Ureter (tissue), 1 donor: Measurements from ENCODE around the gene CHST12. TPM values are rescaled to one million over a fixed set of nuclear protein-coding genes. Genes with fewer than 3 reads are reported as not detected.
A peak's percentile ranks its signal among the peaks of the same experiment; 100 is the strongest.
"Not testable (repeated sequence)": the region's sequence is repeated elsewhere in the genome, so short reads cannot be mapped to it uniquely, and the experiment has no call there.

ENCODE experiments used
- DNase-seq: peaks from one replicate; pipeline ENCODE4 v3.0.0-alpha.2; 2020; ENCODE audit warnings: low spot score
- total RNA-seq: library from RNA; stranded (reverse); gene quantifications from one replicate; pipeline ENCODE4 v1.2.4, GENCODE V29; 2023
- donor health status: DM: yes; HTN: yes; CAD: no.

CHST12 gene
- total RNA-seq, 1 donor from 2014 or later: 19.0 TPM

- no peak for DNase-seq
Measured at GRCh38 chr7:2460188-2460587, 56.8 kb downstream of the CHST12 start.

GRCh38 chr7:2460641-2461040 is 57.2 kb downstream of the CHST12 start:
- no peak for DNase-seq

DNA sequence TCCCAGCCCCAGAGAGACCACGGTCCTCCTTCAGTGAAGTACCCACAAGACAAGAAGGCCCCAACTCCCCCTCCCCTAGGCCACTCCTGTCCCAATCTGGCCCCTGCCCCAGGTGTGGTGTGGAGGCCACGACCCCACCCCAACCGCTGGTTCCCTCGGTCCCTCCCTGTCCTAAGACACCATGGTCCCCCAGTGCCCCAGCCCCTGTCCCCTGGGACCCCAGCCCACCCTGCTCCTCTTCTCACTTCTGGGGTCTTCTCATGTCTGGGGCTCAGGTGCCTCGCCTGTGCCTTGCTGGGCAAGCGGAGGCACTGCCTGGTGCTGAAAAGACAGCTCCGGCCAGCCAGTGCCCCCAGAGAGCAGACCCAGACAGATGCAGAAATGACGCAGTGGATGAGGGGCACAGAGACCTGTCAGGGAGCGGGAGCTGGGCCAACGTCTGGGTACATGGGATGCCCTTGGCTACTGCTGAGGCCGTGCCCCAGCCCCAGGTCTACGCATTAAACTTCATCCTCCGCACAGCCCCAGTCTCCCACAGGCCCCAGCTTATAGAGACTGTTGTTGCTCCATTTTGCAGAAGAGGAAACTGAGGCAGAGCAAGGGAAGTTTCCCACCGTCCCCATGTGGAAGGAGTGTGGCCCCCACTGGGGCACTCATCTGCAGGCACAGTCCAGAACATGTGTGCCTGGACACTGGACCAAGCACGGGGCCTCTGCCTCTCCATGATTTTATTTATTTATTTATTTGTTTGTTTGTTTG is 58.0 kb downstream of the CHST12 start:
- DNase-seq: no peak

- DNase-seq: no peak
Measured at GRCh38 chr7:2462731-2463130, 59.3 kb downstream of the CHST12 start.

- DNase-seq: no peak
Measured at GRCh38 chr7:2465928-2466327, 62.5 kb downstream of the CHST12 start.

- no peak for DNase-seq
Measured at GRCh38 chr7:2466675-2467074, 63.3 kb downstream of the CHST12 start.

DNA sequence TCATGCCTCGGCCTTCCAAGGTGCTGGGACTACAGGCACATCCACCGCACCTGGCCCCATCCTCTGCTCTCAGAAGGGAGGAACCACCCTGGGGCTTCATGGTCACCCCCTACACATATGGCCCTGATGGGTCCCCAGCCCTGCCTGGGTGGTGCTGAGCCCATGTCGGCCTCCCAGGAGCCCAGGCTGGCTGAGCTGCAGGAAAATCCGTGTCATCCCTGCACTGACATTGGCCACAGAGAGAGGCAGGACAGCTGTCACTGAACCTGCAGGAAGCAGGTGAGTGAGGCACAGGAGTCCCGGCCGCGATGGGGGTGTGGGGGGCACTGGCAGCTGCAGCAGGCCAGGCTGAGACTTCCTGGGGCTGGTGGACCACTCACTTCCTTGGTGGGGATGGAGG is 64.8 kb downstream of the CHST12 start:
- no peak for DNase-seq

DNA sequence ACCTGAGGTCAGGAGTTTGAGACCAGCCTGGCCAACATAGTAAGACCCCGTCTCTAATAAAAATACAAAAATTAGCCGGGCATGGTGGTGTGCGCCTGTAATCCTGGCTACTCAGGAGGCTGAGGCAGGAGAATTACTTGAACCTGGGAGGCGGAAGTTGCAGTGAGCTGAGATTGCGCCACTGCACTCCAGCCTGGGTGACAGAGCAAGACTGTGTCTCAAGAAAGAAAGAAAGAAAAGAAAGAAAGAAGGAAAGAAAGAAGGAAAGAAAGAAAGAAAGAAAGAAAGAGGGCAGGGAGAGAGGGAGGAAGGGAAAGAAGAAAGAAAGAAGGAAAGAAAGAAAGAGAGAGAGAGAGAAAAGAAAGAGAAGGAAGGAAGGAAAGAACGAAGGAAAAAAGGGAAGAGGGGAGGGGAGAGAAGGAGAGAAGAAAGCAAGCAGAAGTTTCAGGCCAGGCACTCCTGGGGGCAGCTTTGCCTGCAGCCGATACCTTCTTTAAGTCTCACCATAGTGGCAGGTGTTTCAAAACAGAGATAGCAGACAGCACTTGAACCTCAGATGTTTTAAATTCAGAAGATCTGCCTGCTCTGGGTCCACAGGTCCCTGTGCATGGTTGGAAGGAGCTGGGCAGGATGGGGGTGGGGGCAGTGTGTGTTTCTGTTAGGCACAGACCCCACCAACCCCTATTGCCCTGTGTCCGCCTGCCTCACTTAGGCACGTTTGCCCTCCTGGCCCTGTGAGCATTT is 66.2 kb downstream of the CHST12 start:
- DNase-seq: not testable (repeated sequence)

- DNase-seq: no peak
Measured at GRCh38 chr7:2470204-2471021, 67.0 kb downstream of the CHST12 start.

DNA sequence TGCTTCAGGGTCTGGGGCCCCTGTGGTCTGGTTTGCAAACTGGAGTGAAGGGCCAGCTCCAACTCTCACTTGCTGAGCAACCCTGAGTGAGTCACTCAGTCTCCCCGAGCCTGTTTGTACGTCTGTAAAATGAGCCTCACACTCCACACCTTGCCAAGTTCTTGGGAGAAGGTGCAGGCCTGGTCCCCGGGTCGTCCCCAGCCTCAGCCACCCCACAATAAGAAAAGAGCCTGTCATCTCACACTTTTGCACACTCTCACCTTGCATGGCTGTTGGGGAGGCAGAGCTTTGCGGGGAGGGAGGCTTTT is 67.6 kb downstream of the CHST12 start:
- DNase-seq: no peak

DNA sequence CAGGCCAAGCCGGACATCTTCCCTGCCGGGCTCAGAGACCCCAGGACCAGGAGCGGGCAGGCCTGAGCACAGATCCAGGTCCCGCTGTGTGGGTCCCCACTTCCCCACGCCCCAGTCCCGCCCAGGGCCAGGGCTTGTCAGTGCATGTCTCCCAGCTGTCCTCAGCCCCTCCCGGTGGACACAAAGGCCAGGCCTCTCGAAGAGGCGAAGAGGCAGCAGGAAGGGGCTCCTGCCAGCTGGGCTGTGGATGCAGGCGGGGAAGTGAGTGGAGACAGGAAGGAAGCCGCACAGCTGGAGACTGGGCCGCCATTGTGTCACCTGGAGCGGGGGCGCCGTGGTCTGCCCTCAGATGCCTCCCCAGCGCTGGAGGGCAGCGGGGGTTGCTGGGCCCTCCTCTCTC is 68.0 kb downstream of the CHST12 start:
- DNase-seq: peak; percentile 69

DNA sequence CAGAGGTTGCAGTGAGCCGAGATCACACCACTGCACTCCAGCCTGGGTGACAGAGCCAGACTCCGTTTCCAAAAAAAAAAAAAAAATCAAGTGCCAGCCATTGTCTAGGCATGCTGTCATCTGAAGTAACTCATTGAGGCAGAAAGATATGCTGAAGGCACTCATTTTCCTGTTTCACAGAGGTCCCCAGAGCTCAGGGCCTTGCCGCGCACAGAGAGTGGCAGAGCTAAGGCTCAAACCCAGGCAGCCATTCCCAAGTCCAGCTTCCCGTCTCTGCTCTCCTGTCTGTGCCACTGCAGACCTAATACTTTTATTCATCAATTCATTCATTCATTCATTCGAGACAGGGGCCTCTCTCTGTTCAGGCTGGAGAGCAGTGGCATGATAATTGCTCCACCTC is 69.3 kb downstream of the CHST12 start:
- no peak for DNase-seq

DNA sequence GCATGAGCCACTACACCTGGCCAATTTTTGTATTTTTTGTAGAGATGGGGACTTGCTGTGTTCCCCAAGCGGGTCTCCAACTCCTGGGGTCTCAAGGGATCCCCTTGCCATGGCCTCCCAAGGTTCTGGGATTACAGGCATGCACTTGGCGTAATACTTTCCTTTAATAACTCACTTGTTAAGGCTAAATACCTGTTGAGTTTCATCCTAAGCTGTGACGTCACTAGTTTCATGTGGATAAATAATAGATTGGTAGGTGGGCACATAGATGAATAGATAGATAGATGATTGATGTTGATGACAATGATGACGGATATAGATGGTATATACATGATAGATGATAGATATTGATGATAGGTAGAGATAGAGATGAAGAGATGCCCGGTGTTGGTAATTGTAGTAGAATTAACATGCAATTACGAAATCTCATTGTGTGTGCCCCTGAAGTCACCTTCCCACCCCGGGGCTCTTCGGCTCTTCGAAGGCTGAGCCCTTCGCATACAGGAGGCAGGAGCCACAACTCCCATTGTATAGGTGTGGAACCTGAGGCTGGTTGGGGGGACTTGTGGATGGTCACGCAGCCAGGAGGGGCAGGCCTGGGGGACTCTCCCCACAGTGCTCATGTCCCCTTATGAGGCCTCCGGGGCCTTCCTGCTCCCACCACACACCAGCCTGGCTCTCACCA is 70.2 kb downstream of the CHST12 start:
- DNase-seq: no peak

- DNase-seq: no peak
Measured at GRCh38 chr7:2474224-2474623, 70.8 kb downstream of the CHST12 start.

DNA sequence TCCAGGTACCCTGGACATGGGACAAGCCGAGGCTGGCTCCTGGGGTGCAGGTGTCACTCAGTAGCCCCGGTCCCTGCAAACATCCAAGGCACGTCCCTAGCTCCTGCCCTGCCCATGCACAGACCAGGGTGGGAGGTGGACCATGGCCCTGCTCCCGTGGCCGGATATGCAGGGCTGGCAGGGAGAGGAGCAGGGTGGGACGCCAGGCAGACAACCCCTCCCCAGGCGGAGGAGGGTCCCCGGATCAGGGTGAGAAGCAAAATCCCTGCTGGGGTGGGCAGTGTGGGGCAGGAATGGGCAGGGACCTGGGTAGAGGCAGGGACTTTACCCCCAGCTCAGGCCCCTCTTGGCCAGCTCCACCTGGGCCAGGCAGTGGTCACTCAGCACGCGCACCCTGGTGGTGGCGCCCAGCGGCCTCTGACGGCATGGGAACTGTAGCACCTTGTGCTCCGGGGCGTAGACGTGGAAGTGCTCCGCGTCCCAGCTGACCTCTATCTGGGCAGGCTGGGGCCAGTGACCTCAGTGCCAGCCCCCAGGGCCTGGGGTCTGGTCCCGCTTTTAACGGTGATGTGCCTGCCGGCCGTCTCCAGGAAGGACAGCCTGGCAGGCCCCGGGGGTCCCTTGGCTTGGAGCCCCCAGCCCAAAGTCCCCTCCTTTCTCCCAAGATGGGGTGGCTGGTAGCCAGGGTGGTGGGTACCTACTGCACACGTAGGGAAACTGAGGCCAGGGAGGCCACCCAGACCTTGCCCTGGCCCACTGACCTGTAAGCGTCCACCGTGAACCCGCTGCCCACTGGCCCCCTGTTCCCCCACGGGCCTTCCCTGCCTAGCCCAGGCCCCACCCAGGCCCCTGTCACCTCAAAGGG is 71.6 kb downstream of the CHST12 start:
- DNase-seq: no peak

DNA sequence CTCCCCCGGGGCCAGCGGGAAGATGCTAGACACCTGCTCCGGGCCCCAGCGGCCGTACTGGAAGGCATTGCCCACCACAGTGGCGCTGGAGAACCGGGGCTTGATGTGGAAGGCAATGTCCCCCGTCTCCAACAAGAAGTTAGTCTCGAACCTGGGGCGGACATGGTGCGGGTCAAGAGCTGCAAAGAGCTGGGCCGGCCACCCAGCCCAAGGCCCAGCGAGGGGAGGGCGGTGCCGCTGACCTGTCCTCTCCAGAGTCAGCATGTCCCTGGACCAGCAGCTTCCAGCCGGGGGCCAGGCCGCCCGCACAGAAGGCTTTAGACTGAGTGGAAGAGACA is 72.2 kb downstream of the CHST12 start:
- DNase-seq: no peak

DNA sequence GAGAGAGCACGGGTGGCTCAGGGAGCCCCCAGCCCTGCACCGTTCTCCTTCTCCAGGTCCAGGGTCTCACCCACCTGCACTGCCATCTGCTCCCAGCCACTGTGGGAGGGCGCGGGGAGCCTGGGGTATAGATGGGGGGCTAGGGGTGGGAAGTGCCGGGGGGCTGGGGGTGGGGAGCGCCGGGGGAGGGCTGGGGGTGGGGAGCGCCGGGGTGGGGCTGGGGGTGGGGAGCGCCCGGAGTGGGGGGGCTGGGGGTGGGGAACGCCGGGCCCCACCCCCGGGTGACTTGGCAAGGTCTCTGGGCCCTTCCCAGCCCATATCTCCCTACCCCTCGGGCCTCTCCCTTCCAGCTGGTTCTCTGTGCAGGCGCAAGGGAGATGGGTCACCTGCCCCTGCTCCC is 72.9 kb downstream of the CHST12 start, which contains the start of gene GRIFIN:
Gene GRIFIN, minus strand, starts transcription at position 101 of the 400 bp plus-strand sequence. Its CDS starts 15 bp downstream, at position 86.
- no peak for DNase-seq

- DNase-seq: no peak
Measured at GRCh38 chr7:2476776-2477446, 73.5 kb downstream of the CHST12 start.

- DNase-seq: no peak
Measured at GRCh38 chr7:2477447-2478398, 74.3 kb downstream of the CHST12 start.
